Ishikawa (cell line): Measurements from ENCODE around the gene MRPL53.

ENCODE experiments used
- CEBPB ChIP-seq: IDR thresholded peaks from 2 replicates; pipeline ENCODE4 v1.6.1; 2012
- CREB1 ChIP-seq: IDR thresholded peaks from 2 replicates; pipeline ENCODE4 v1.6.1; 2012; ENCODE audit warnings: low read depth
- EGR1 ChIP-seq: IDR thresholded peaks from 2 replicates; pipeline ENCODE4 v1.6.1; 2012
- EP300 ChIP-seq: IDR thresholded peaks from 2 replicates; pipeline ENCODE4 v1.6.1; 2012; ENCODE audit warnings: borderline replicate concordance
- FOXM1 ChIP-seq: IDR thresholded peaks from 2 replicates; pipeline ENCODE4 v1.6.1; 2012; ENCODE audit warnings: low read depth, borderline replicate concordance
- MAX ChIP-seq: IDR thresholded peaks from 2 replicates; pipeline ENCODE4 v1.6.1; 2012
- NFIC ChIP-seq: IDR thresholded peaks from 2 replicates; pipeline ENCODE4 v1.6.1; 2012
- RAD21 ChIP-seq: IDR thresholded peaks from 2 replicates; pipeline ENCODE4 v1.6.1; 2012; ENCODE audit warnings: low read depth
- TAF1 ChIP-seq: IDR thresholded peaks from 2 replicates; pipeline ENCODE4 v1.6.1; 2012; ENCODE audit warnings: low read depth, mild to moderate bottlenecking
- TCF12 ChIP-seq: IDR thresholded peaks from 2 replicates; pipeline ENCODE4 v1.6.1; 2012; ENCODE audit warnings: low read depth
- TEAD4 ChIP-seq: IDR thresholded peaks from 2 replicates; pipeline ENCODE4 v1.6.1; 2012
- USF1 ChIP-seq: IDR thresholded peaks from 2 replicates; pipeline ENCODE4 v1.6.1; 2012
- YY1 ChIP-seq: IDR thresholded peaks from 2 replicates; pipeline ENCODE4 v1.6.1; 2012; ENCODE audit warnings: low read depth
- ZBTB7A ChIP-seq: IDR thresholded peaks from 2 replicates; pipeline ENCODE4 v1.6.1; 2012; ENCODE audit warnings: low read depth
- TF ChIP-seq, protein P1 (sequence below): IDR thresholded peaks from 2 replicates; pipeline ENCODE4 v1.6.1; 2012; ENCODE audit warnings: low read depth, mild to moderate bottlenecking

Gene MRPL53

GRCh38 chr2:74488643-74489481, 16.4 kb upstream of the MRPL53 start:
- TF ChIP-seq, protein P1, sequence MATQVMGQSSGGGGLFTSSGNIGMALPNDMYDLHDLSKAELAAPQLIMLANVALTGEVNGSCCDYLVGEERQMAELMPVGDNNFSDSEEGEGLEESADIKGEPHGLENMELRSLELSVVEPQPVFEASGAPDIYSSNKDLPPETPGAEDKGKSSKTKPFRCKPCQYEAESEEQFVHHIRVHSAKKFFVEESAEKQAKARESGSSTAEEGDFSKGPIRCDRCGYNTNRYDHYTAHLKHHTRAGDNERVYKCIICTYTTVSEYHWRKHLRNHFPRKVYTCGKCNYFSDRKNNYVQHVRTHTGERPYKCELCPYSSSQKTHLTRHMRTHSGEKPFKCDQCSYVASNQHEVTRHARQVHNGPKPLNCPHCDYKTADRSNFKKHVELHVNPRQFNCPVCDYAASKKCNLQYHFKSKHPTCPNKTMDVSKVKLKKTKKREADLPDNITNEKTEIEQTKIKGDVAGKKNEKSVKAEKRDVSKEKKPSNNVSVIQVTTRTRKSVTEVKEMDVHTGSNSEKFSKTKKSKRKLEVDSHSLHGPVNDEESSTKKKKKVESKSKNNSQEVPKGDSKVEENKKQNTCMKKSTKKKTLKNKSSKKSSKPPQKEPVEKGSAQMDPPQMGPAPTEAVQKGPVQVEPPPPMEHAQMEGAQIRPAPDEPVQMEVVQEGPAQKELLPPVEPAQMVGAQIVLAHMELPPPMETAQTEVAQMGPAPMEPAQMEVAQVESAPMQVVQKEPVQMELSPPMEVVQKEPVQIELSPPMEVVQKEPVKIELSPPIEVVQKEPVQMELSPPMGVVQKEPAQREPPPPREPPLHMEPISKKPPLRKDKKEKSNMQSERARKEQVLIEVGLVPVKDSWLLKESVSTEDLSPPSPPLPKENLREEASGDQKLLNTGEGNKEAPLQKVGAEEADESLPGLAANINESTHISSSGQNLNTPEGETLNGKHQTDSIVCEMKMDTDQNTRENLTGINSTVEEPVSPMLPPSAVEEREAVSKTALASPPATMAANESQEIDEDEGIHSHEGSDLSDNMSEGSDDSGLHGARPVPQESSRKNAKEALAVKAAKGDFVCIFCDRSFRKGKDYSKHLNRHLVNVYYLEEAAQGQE, result no peak
- TF ChIP-seq FOXM1 (no peak), YY1 (no peak), USF1 (no peak), RAD21 (no peak), TAF1 (no peak), NFIC (no peak), CREB1 (no peak), EGR1 (no peak), TCF12 (no peak), MAX (no peak), EP300 (no peak), ZBTB7A (no peak), TEAD4 (no peak), CEBPB (no peak)

- no peak for TF ChIP-seq FOXM1
- no peak for TF ChIP-seq TEAD4
- TF ChIP-seq, protein P1, result no peak
- TF ChIP-seq NFIC, result no peak
- TF ChIP-seq RAD21, result no peak
- no peak for TF ChIP-seq USF1
- no peak for TF ChIP-seq TAF1
- no peak for TF ChIP-seq ZBTB7A
- no peak for TF ChIP-seq MAX
- no peak for TF ChIP-seq EP300
- TF ChIP-seq CEBPB, result no peak
- TF ChIP-seq EGR1, result no peak
- TF ChIP-seq CREB1, result no peak
- TF ChIP-seq YY1, result no peak
- TF ChIP-seq TCF12, result no peak
These were observed 13.7 kb upstream of the MRPL53 start for GRCh38 chr2:74486141-74486540.

DNA sequence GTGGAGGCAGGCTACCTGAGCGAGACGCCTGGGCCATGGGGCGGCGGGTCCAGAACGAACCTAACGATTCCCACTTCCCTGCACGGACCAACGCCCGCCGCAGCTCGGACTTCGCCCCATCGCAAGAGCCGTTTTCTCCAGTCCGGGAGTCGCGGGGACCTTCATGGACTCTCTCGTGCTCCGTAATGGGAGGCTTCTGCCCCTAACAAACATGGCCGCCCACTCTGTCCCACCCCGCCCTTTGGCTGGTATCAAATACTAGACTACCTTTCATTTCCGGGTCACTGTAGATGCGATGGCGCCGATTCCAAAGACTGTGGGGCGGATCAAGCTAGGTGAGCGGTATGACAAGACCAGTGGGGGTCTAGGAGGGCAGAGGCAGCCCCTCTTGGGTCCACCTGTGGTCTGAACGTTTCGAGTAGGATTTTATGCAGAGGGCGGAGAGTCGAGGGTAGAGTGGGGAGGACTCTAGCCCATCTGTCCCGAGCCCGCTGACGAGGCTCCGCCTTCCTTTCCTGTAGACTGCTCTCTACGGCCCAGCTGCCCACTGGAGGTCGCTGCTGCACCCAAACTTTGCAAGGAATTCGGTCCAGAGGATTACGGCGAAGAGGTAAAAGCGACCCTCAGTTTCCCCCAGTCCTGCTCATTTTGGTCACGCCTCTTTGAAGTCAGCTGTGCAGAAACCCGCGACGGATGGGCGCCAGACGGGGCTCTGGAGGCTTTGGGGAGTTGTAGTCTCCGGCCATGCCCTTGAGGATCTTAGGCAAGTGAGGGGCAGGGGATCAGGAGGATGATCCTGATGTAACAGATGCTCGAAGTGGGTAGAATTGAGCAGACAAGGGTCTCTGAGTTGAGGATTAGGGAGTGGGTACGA, 10.6 kb upstream of the MRPL53 start, which contains the start of the genes CCDC142 and TTC31:
CCDC142 (minus strand) TSS at position 198 of the 874 bp plus-strand sequence; CDS start at position 37, 161 bp downstream.
TTC31 (plus strand) TSS at position 281 of the 874 bp plus-strand sequence; CDS start at position 296, 15 bp downstream.
- TF ChIP-seq FOXM1 (no peak), EP300 (no peak), MAX (peak; percentile 56; the same call in 1 of the 2 replicates), RAD21 (peak; percentile 71), USF1 (0 out of 2 replicates have a peak, but pooled peaks have one; percentile 29), EGR1 (peak; percentile 81), CREB1 (no peak), ZBTB7A (no peak), NFIC (0 out of 2 replicates have a peak, but pooled peaks have one; percentile 23), TCF12 (no peak; the same call in 1 of the 2 replicates), CEBPB (no peak), YY1 (peak; percentile 100), TAF1 (peak; percentile 78), TEAD4 (no peak; the same call in 1 of the 2 replicates)
- TF ChIP-seq, protein P1, result no peak
